HL-60 (cell line): ENCODE measurements around the gene GDF3.

Source experiments
- CTCF ChIP-seq: IDR thresholded peaks from one replicate; pipeline ENCODE4 v1.5.1; 2011; ENCODE audit warnings: low read length, control low read depth, inconsistent platforms; ENCODE audit not compliant: insufficient read depth
- GABPA ChIP-seq: IDR thresholded peaks from 2 replicates; pipeline ENCODE4 v1.6.1; 2012; ENCODE audit warnings: low read depth

GRCh38 chr12:7668171-7668570, 27.4 kb downstream of the GDF3 start:
- no peak for TF ChIP-seq CTCF
- TF ChIP-seq GABPA = no peak
